Stimulated activated CD8-positive, alpha-beta memory T cell treated with anti-CD3 and anti-CD28 coated beads, Interleukin-4, amount 100 ng/mL, for 24 hours (primary cell): ENCODE measurements around the gene EVA1C.
A peak's percentile ranks its signal among the peaks of the same experiment; 100 is the strongest.
"Not testable (repeated sequence)": the region's sequence is repeated elsewhere in the genome, so short reads cannot be mapped to it uniquely, and the experiment has no call there.

Experiments used
- DNase-seq: peaks from one replicate; pipeline ENCODE4 v3.0.0-alpha.2; 2020; ENCODE audit warnings: low read depth

Gene EVA1C

GRCh38 chr21:32530809-32531208 is 118.3 kb downstream of the EVA1C start:
- DNase-seq, result not testable (repeated sequence)

- not testable (repeated sequence) for DNase-seq
Observed at GRCh38 chr21:32531561-32531960, 119.1 kb downstream of the EVA1C start.

GRCh38 chr21:32532636-32533035 is 120.1 kb downstream of the EVA1C start:
- DNase-seq, result no peak

- no peak for DNase-seq
Observed at GRCh38 chr21:32533053-32533452, 120.5 kb downstream of the EVA1C start.

- DNase-seq, result no peak
Observed at GRCh38 chr21:32533611-32534010, 121.1 kb downstream of the EVA1C start.

- no peak for DNase-seq
Observed at GRCh38 chr21:32534113-32534512, 121.6 kb downstream of the EVA1C start.

- no peak for DNase-seq
Observed at GRCh38 chr21:32535612-32536011, 123.1 kb downstream of the EVA1C start.

GRCh38 chr21:32537569-32537881 is 125.0 kb downstream of the EVA1C start:
- DNase-seq, result no peak

- DNase-seq, result peak; percentile 23
Observed at GRCh38 chr21:32538147-32538792, 125.8 kb downstream of the EVA1C start.

GRCh38 chr21:32539378-32539777 is 126.9 kb downstream of the EVA1C start:
- DNase-seq, result no peak

GRCh38 chr21:32543056-32543455 is 130.6 kb downstream of the EVA1C start:
- not testable (repeated sequence) for DNase-seq

GRCh38 chr21:32543975-32544374 is 131.5 kb downstream of the EVA1C start:
- DNase-seq, result no peak

GRCh38 chr21:32544697-32545096 is 132.2 kb downstream of the EVA1C start:
- no peak for DNase-seq

- DNase-seq, result no peak
Observed at GRCh38 chr21:32545948-32546441, 133.5 kb downstream of the EVA1C start.

- no peak for DNase-seq
Observed at GRCh38 chr21:32547018-32547417, 134.5 kb downstream of the EVA1C start.

GRCh38 chr21:32548978-32549377 is 136.5 kb downstream of the EVA1C start:
- DNase-seq, result no peak

- DNase-seq, result no peak
Observed at GRCh38 chr21:32549440-32549839, 136.9 kb downstream of the EVA1C start.

- no peak for DNase-seq
Observed at GRCh38 chr21:32549886-32550285, 137.4 kb downstream of the EVA1C start.

GRCh38 chr21:32554832-32555638 is 142.5 kb downstream of the EVA1C start:
- no peak for DNase-seq

- DNase-seq, result no peak
Observed at GRCh38 chr21:32558106-32558505, 145.6 kb downstream of the EVA1C start.

GRCh38 chr21:32559006-32559610 is 146.6 kb downstream of the EVA1C start:
- no peak for DNase-seq

GRCh38 chr21:32560896-32561295 is 148.4 kb downstream of the EVA1C start:
- DNase-seq, result no peak

GRCh38 chr21:32561476-32561875 is 149.0 kb downstream of the EVA1C start:
- DNase-seq, result not testable (repeated sequence)
